Measurements from ENCODE around the gene ATRAID.
"Not testable (repeated sequence)": the region's sequence is repeated elsewhere in the genome, so short reads cannot be mapped to it uniquely, and the experiment has no call there.

The ATRAID gene

DNA sequence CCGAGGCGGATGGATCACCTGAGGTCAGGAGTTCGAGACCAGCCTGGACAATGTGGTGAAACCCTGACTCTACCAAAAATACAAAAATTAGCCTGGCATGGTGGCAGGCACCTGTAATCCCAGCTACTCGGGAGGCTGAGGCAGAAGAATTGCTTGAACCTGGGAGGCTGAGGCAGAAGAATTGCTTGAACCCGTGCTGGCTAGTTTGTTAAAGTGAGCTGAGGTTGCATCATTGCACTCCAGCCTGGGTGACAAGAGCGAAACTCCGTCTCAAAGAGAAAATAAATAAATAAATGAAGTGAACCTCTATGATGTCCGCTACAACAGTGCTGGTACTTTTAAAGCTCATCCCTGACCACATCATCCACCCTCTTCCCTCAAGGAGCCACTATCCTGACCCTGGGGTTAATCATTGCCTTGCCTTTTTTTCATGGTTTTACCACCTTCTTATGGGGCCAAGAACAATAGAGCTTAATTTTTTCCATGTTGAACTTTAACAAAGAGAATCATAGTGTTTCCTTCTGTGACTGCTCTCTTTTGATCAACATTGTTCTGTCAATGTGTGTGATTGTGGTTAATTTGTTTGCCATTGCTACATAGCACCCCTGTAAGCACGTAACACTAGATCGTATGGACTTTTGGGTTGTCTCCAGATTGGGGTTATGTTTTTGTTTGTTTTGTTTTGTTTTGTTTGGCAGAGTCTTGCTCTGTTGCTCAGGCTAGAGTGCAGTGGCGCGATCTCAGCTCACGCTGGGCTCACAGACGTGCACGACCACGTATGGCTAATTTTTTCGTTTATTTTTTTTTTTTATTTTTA is 17.1 kb upstream of the ATRAID start:
- DNase-seq (ENCODE audit: low spot score) = no peak

- not testable (repeated sequence) for DNase-seq (ENCODE audit: low spot score)
Measured at GRCh38 chr2:27195799-27196198, 16.0 kb upstream of the ATRAID start.

DNA sequence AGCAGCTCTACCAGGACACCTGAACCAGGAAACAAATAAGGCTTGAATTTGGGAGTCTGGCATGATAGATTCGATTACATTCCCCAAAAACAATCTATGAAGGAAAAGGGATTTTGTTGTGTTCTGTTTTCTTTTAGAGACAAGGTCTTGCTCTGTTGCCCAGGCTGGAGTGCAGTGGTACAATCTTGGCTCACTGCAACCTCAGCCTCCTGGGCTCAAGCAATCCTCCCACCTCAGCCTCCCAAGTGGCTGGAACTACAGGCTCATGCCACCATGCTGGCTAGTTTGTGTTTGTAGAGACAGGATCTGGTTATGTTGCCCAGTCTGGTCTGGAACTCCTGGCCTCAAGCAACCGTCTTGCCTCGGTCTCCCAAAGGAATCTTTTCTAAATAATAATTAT is 13.8 kb upstream of the ATRAID start:
- not testable (repeated sequence) for DNase-seq (ENCODE audit: low spot score)

DNA sequence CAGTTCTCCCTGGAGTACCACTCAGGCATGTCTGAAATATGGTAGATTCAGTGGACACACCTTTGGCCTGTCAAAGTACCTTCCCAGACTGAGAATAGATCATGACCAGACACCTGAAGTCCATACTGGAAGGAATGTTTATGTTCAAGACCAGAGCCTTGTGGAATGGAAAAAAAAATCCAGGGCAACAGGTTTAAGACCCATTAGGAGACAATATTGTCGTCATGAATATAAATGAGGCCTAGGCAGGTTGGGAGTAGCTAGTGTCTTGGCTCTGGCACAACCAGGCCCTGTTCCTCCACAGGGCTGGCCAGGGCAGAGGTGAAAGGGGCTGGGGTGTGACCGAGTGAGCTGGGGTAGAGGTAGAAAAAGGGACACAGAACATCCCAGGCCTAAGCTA is 13.2 kb upstream of the ATRAID start:
- DNase-seq (ENCODE audit: low spot score) = no peak

GRCh38 chr2:27199241-27199640 is 12.6 kb upstream of the ATRAID start:
- no peak for DNase-seq (ENCODE audit: low spot score)

DNA sequence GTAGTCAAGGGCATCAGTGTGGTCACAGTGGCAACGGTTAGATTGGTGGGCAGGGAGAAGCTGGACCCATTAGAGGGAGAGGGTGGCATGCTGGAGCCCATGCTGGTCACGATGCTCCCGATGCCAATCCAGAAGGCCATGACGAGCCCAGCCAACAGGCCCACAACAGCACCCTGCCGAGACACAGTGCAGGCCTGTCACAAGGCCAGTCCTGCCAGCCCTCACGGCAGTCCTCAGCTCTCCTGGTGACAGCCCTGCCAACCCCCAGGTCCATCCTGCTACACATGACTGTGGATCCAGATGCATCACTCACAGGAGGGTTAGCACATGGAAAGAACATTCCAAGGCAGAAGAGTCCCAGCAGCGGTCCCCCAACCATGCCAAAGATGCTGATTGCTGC is 10.2 kb upstream of the ATRAID start:
- DNase-seq (ENCODE audit: low spot score) = no peak

DNA sequence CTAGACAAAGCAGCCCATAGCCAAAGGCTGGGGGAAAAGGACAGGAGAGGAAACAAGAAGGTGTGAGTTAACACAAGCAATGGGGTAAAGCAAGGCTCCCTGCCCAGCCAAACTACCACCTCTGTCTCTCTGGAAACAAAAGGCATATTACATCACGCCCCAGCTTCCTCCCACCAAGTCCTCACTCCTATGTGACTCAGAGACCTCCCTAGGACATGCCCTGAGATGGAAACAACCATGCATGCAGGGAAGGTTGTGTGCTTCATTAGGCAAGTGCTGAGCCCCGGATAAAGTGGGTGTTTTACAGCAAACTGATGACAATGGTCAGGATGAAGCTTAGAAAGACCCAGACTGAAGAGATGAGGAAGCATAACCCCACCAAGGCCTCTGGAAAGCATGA is 9.0 kb upstream of the ATRAID start:
- DNase-seq (ENCODE audit: low spot score) = no peak

- DNase-seq (ENCODE audit: low spot score) = no peak
Measured at GRCh38 chr2:27203741-27204140, 8.1 kb upstream of the ATRAID start.

DNA sequence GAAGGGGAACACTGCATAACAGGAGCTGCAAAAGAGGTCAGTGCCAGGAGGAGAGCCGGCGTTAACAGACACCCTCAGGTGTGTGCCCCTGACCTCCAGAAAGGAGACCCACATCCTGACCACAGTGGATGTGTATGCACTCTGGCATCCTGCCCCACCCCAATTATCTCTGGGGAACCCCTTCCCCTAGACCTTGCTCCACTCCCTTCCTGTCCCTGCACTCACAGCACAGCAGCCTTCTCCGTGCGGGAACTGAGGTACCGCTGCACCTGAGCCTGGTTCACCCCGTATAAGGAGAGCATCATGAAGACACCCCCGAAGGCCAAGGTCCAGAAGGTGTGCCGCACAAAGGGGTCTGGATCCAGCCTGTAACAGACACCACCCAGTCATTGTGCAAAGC is 7.3 kb upstream of the ATRAID start:
- no peak for DNase-seq (ENCODE audit: low spot score)

- no peak for DNase-seq (ENCODE audit: low spot score)
Measured at GRCh38 chr2:27205206-27205605, 6.6 kb upstream of the ATRAID start.

GRCh38 chr2:27206346-27206745 is 5.5 kb upstream of the ATRAID start:
- no peak for DNase-seq (ENCODE audit: low spot score)

DNA sequence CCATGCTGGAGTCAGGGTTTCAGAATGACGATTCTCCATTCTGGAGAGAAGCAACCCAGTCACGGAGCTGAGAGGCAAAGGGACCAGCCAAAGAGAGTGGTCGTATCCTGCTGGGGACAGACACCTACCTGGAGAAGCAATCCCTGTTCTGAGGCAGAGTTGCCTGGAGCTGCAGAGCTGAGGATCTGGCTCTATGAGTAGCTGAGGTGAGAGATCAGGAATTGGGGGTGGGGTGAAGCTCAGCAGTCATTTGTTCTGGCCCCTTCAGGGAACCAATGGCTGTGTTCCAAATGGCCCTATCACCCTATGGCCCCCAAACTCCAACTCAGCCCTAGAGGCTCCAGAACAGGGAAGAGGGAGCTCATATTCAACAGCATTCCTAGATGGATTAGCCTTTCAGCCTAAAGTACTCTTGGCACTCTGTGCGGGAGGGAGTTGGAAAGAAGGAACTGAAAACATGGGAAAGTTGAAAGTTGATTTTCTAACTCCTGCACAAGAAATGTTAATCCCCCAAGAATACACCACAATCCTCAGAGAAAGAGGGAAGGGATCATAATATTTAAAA is 3.3 kb upstream of the ATRAID start:
- no peak for DNase-seq (ENCODE audit: low spot score)

DNA sequence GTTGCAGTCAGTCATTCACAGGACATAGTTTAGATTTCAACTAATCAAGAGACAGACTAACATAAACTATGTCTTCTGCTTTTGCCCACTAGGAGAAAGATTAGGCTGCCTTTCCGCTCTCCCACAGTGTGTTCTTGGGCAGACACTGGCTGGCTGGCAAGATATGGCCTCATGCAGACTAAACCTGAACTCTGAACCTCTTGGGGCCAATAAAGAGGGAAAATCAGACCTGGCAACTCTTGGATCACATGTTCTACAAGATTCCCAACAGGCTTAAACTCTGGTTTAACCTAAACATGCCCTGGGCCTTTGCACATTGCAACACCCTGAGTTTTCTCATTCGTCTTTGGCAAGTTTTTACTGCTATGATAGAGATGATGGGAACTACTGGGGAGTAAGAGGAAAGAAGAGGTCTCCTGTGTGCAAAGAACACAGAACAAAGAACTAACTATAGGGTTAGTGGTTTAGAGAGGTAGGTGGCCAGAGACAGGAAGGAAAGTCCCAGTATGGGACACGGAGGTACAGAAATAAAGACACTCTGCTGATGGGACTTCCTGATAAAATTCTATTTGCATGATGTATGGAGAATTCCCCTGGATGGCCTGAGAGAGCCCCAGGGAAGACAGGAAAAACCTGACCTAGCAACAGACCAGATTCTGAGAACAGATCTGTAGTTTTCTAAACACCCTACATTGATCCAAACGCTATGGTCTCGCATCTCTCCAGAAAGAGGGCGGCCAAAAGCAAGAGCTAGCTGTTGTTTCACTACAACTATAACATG is 2.0 kb upstream of the ATRAID start:
- DNase-seq (ENCODE audit: low spot score) = no peak

- peak; percentile 32 for DNase-seq (ENCODE audit: low spot score)
Measured at GRCh38 chr2:27211241-27211942, 449 bp upstream of the ATRAID start.

- peak; percentile 47 for DNase-seq (ENCODE audit: low spot score)
Measured at GRCh38 chr2:27212626-27213471, 1.0 kb downstream of the ATRAID start.

DNA sequence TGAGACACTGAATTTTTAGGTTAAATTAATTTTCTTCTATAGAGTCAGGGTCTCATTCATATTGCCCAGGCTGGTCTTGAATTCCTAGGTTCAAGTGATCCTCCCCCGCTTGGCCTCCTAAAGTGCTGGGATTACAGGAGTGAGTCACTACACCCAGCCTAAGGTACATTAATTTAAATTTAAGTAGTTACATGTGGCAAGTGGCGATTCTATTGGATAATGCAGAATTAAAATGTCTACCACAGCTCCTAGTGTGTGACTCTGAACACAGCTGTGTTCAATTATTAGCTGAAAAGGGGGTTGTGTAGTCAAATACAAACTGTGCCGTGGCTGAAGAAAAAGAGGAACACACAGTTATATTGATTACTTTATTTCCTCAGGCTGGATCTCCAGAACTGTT is 3.1 kb downstream of the ATRAID start:
- DNase-seq (ENCODE audit: low spot score) = peak; percentile 12

DNA sequence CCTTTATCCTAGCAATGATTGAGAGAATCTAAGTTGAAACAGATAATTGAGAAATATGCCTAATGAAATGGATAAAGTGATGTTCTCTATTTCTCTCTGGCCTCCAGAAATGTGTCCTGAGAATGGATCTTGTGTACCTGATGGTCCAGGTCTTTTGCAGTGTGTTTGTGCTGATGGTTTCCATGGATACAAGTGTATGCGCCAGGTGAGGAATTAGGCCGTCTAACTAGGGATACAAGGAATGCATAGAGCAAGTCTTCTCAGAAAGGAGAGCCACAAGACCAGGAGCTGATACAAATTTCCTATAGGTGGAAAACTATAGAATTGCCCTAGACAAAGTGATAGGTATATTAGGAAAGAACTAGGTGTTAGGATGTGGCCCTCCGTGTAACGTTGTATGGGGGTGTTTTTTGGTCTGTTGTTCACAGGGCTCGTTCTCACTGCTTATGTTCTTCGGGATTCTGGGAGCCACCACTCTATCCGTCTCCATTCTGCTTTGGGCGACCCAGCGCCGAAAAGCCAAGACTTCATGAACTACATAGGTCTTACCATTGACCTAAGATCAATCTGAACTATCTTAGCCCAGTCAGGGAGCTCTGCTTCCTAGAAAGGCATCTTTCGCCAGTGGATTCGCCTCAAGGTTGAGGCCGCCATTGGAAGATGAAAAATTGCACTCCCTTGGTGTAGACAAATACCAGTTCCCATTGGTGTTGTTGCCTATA is 4.7 kb downstream of the ATRAID start:
- DNase-seq (ENCODE audit: low spot score) = no peak

GRCh38 chr2:27217173-27218121 is 5.6 kb downstream of the ATRAID start, which contains the start of gene CAD:
Gene CAD, plus strand, starts transcription at chr2:27217369. Its CDS starts 183 bp downstream, at chr2:27217552.
- peak; percentile 90 for DNase-seq (ENCODE audit: low spot score)

GRCh38 chr2:27218614-27219013 is 6.8 kb downstream of the ATRAID start:
- DNase-seq (ENCODE audit: low spot score) = no peak

- DNase-seq (ENCODE audit: low spot score) = no peak
Measured at GRCh38 chr2:27219091-27219490, 7.2 kb downstream of the ATRAID start.

Measured in AG08395 (cell line).